GM23338 (cell line): ENCODE data around the gene MAPK8IP2. TPM values are rescaled to one million over a fixed set of nuclear protein-coding genes. Genes with fewer than 3 reads are reported as not detected.

Experiments used
- ATAC-seq: fragments of 200-7000 bp; cut with Tn5 transposase; 3 replicates; pipeline ENCODE4 v1.9.1; 2020
- DNase-seq: peaks from one replicate; pipeline ENCODE4 v3.0.0-alpha.2; 2015; ENCODE audit warnings: low spot score
- H2AFZ ChIP-seq: fragments of 200-600 bp; sonication (generic); 2 replicates; pipeline ENCODE4 v1.8.0; 2016; ENCODE audit warnings: antibody characterized with exemption, mild to moderate bottlenecking, moderate library complexity
- H3F3A ChIP-seq: fragments of 200-600 bp; sonication (generic); replicated peaks from 2 replicates; pipeline ENCODE4 v1.8.0; 2017; ENCODE audit warnings: antibody characterized with exemption, mixed run types, low read depth
- H3K27ac ChIP-seq: fragments of 200-600 bp; sonication (generic); 2 replicates; pipeline ENCODE4 v1.6.1; 2016; ENCODE audit warnings: low read depth
- H3K27me3 ChIP-seq: fragments of 200-600 bp; sonication (generic); 2 replicates; pipeline ENCODE4 v1.8.0; 2016; ENCODE audit warnings: mild to moderate bottlenecking, mixed run types, moderate library complexity; ENCODE audit not compliant: insufficient read depth
- H3K36me3 ChIP-seq: fragments of 200-600 bp; sonication (generic); 2 replicates; pipeline ENCODE4 v1.8.0; 2016; ENCODE audit warnings: mild to moderate bottlenecking; ENCODE audit not compliant: insufficient read depth
- H3K4me1 ChIP-seq: fragments of 200-600 bp; sonication (generic); 2 replicates; pipeline ENCODE4 v1.8.0; 2016; ENCODE audit warnings: mild to moderate bottlenecking, moderate library complexity; ENCODE audit not compliant: insufficient read depth
- H3K4me2 ChIP-seq: fragments of 200-600 bp; sonication (generic); 2 replicates; pipeline ENCODE4 v1.7.1; 2017; ENCODE audit warnings: mixed run types
- H3K4me3 ChIP-seq: fragments of 200-600 bp; sonication (generic); 2 replicates; pipeline ENCODE4 v1.6.1; 2016; ENCODE audit warnings: mixed run types
- H3K79me2 ChIP-seq: fragments of 200-600 bp; sonication (generic); replicated peaks from 2 replicates; pipeline ENCODE4 v1.8.0; 2017; ENCODE audit warnings: mild to moderate bottlenecking; ENCODE audit not compliant: insufficient read depth
- H3K9me2 ChIP-seq: fragments of 200-600 bp; sonication (generic); 2 replicates; pipeline ENCODE4 v1.8.0; 2017; ENCODE audit not compliant: insufficient read depth
- H4K20me1 ChIP-seq: fragments of 200-600 bp; sonication (generic); replicated peaks from 2 replicates; pipeline ENCODE4 v1.8.0; 2017; ENCODE audit warnings: mild to moderate bottlenecking; ENCODE audit not compliant: insufficient read depth
- H3K27ac Mint-ChIP-seq: 2 replicates; pipeline ENCODE4 v1.8.0; 2020; ENCODE audit warnings: inconsistent platforms, mild to moderate bottlenecking, moderate library complexity, mixed read lengths
- H3K27me3 Mint-ChIP-seq: 3 replicates; pipeline ENCODE4 v1.8.0; 2022; ENCODE audit warnings: low read depth, mild to moderate bottlenecking, moderate library complexity, mixed read lengths, inconsistent platforms; ENCODE audit not compliant: insufficient read depth, poor library complexity
- H3K36me3 Mint-ChIP-seq: 3 replicates; pipeline ENCODE4 v1.8.0; 2021; ENCODE audit warnings: low read depth, mild to moderate bottlenecking, inconsistent platforms, moderate library complexity, mixed read lengths
- H3K4me1 Mint-ChIP-seq: 3 replicates; pipeline ENCODE4 v1.8.0; 2020; ENCODE audit warnings: mild to moderate bottlenecking, inconsistent platforms, mixed read lengths
- H3K4me3 Mint-ChIP-seq: 3 replicates; pipeline ENCODE4 v1.8.0; 2021; ENCODE audit warnings: moderate library complexity, mild to moderate bottlenecking, inconsistent platforms, mixed read lengths
- H3K9me3 Mint-ChIP-seq: 3 replicates; pipeline ENCODE4 v1.8.0; 2020; ENCODE audit warnings: moderate library complexity, mild to moderate bottlenecking, inconsistent platforms, mixed read lengths
- POLR2AphosphoS5 ChIP-seq: IDR thresholded peaks from 2 replicates; pipeline ENCODE4 v1.6.1; 2016; ENCODE audit warnings: antibody characterized with exemption, low read depth
- polyA plus RNA-seq: library from polyadenylated mRNA; unstranded; fragments of >200 nt; fragmentation: Nextera tagmentation; extraction: Ambion mirVana; gene quantifications from 2 replicates; pipeline ENCODE4 v1.2.1, GENCODE V29; 2016
- total RNA-seq: library from RNA; depleted of rRNA; stranded (reverse); fragments of >200 nt; shearing (Covaris generic); gene quantifications from 2 replicates; pipeline ENCODE4 v1.2.3, GENCODE V29; 2014
- TF ChIP-seq, protein P1 (sequence below): IDR thresholded peaks from one replicate; pipeline ENCODE4 v1.6.1; 2018; ENCODE audit warnings: antibody characterized with exemption; ENCODE audit not compliant: unreplicated experiment
- TF ChIP-seq, protein P2 (sequence below): fragments of 250-450 bp; sonication (Bioruptor Pico); IDR thresholded peaks from 2 replicates; pipeline ENCODE4 v1.5.0; 2020; ENCODE audit warnings: mild to moderate bottlenecking, moderate library complexity

Gene MAPK8IP2
- total and polyA plus RNA-seq, 2 experiments from 2014 or later = 0.15 to 3.5 TPM

DNA sequence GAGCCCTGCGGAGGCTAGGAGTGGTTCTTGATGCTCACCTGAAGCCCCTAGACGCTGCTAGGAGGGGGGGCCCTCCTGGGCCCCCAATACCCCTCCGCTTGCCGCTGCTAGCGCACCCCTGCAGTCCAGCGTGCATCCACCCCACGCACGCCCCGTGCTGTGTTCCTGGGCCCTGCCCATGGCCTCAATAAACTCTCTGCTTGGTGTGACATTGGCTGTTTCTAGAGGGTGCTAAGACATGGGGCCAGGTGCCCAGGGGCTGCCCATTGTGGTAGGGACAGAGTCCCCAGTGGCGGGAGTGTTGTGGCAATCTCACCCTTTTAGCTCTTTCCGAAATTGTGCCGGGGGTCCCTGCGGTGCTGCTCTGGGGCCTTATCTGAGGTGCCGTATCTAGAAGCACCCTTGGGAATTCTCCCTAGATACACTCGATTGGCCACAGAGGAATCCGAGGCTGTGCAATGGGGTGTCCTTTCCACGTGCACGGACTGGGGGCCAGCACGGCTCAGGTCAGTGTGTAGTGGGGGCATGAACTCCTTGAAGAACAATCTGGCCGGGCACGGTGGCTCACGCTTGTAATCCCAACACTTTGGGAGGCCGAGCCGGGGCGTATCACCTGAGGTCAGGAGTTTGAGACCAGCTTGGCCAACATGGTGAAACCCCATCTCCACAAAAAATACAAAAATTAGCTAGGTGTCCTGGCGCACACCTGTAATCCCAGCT lies 10.9 kb downstream of the MAPK8IP2 start:
- Mint-ChIP-seq H3K36me3 (no peaks in the 10 kb centered on the region), H3K4me3 (no peak overlapping the region), H3K4me1 (peaks cover 13% of the 10 kb centered on the region), H3K9me3 (no peaks in the 10 kb centered on the region), H3K27me3 (peaks cover 20% of the 10 kb centered on the region), H3K27ac (no peak overlapping the region)
- Histone ChIP-seq H3F3A (no peaks in the 10 kb centered on the region; the same call in 1 of the 2 replicates), H3K9me2 (no peaks in the 10 kb centered on the region), H3K4me2 (no peak overlapping the region), H3K27ac (no peak overlapping the region), H3K4me1 (no peaks in the 10 kb centered on the region; the same call in 1 of the 2 replicates), H2AFZ (no peak overlapping the region), H3K27me3 (0 out of 2 replicates have a peak, but pooled peaks cover 8% of the 10 kb centered on the region), H3K36me3 (no peaks in the 10 kb centered on the region), H4K20me1 (no peaks in the 10 kb centered on the region; the same call in 1 of the 2 replicates), H3K4me3 (no peak overlapping the region), H3K79me2 (no peaks in the 10 kb centered on the region)
- no peak for ATAC-seq
- TF ChIP-seq, protein P1, sequence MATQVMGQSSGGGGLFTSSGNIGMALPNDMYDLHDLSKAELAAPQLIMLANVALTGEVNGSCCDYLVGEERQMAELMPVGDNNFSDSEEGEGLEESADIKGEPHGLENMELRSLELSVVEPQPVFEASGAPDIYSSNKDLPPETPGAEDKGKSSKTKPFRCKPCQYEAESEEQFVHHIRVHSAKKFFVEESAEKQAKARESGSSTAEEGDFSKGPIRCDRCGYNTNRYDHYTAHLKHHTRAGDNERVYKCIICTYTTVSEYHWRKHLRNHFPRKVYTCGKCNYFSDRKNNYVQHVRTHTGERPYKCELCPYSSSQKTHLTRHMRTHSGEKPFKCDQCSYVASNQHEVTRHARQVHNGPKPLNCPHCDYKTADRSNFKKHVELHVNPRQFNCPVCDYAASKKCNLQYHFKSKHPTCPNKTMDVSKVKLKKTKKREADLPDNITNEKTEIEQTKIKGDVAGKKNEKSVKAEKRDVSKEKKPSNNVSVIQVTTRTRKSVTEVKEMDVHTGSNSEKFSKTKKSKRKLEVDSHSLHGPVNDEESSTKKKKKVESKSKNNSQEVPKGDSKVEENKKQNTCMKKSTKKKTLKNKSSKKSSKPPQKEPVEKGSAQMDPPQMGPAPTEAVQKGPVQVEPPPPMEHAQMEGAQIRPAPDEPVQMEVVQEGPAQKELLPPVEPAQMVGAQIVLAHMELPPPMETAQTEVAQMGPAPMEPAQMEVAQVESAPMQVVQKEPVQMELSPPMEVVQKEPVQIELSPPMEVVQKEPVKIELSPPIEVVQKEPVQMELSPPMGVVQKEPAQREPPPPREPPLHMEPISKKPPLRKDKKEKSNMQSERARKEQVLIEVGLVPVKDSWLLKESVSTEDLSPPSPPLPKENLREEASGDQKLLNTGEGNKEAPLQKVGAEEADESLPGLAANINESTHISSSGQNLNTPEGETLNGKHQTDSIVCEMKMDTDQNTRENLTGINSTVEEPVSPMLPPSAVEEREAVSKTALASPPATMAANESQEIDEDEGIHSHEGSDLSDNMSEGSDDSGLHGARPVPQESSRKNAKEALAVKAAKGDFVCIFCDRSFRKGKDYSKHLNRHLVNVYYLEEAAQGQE = no peak
- TF ChIP-seq, protein P2, sequence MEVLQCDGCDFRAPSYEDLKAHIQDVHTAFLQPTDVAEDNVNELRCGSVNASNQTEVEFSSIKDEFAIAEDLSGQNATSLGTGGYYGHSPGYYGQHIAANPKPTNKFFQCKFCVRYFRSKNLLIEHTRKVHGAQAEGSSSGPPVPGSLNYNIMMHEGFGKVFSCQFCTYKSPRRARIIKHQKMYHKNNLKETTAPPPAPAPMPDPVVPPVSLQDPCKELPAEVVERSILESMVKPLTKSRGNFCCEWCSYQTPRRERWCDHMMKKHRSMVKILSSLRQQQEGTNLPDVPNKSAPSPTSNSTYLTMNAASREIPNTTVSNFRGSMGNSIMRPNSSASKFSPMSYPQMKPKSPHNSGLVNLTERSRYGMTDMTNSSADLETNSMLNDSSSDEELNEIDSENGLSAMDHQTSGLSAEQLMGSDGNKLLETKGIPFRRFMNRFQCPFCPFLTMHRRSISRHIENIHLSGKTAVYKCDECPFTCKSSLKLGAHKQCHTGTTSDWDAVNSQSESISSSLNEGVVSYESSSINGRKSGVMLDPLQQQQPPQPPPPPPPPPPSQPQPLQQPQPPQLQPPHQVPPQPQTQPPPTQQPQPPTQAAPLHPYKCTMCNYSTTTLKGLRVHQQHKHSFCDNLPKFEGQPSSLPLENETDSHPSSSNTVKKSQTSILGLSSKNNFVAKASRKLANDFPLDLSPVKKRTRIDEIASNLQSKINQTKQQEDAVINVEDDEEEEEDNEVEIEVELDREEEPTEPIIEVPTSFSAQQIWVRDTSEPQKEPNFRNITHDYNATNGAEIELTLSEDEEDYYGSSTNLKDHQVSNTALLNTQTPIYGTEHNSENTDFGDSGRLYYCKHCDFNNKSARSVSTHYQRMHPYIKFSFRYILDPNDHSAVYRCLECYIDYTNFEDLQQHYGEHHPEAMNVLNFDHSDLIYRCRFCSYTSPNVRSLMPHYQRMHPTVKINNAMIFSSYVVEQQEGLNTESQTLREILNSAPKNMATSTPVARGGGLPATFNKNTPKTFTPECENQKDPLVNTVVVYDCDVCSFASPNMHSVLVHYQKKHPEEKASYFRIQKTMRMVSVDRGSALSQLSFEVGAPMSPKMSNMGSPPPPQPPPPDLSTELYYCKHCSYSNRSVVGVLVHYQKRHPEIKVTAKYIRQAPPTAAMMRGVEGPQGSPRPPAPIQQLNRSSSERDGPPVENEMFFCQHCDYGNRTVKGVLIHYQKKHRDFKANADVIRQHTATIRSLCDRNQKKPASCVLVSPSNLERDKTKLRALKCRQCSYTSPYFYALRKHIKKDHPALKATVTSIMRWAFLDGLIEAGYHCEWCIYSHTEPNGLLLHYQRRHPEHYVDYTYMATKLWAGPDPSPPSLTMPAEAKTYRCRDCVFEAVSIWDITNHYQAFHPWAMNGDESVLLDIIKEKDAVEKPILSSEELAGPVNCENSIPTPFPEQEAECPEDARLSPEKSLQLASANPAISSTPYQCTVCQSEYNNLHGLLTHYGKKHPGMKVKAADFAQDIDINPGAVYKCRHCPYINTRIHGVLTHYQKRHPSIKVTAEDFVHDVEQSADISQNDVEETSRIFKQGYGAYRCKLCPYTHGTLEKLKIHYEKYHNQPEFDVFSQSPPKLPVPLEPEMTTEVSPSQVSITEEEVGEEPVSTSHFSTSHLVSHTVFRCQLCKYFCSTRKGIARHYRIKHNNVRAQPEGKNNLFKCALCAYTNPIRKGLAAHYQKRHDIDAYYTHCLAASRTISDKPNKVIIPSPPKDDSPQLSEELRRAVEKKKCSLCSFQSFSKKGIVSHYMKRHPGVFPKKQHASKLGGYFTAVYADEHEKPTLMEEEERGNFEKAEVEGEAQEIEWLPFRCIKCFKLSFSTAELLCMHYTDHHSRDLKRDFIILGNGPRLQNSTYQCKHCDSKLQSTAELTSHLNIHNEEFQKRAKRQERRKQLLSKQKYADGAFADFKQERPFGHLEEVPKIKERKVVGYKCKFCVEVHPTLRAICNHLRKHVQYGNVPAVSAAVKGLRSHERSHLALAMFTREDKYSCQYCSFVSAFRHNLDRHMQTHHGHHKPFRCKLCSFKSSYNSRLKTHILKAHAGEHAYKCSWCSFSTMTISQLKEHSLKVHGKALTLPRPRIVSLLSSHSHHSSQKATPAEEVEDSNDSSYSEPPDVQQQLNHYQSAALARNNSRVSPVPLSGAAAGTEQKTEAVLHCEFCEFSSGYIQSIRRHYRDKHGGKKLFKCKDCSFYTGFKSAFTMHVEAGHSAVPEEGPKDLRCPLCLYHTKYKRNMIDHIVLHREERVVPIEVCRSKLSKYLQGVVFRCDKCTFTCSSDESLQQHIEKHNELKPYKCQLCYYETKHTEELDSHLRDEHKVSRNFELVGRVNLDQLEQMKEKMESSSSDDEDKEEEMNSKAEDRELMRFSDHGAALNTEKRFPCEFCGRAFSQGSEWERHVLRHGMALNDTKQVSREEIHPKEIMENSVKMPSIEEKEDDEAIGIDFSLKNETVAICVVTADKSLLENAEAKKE = no peak
- no peak for TF ChIP-seq POLR2AphosphoS5
- no peak for DNase-seq
